ENCODE data around the gene PLN.

GRCh38 chr6:118584911-118585310 lies 36.8 kb downstream of the PLN start:
- TF ChIP-seq REST (IDR thresholded peaks at IDR 0.05; ENCODE audit: insufficient read depth in 1 of 2, low read depth in 2 of 2, low read length in 2 of 2) = no peak
- no peak for TF ChIP-seq TAF1 (IDR thresholded peaks at IDR 0.05; ENCODE audit: borderline replicate concordance, insufficient read depth, low read length)
- no peak for TF ChIP-seq POLR2AphosphoS5 (IDR thresholded peaks at IDR 0.05; ENCODE audit: low read depth, low read length)
- no peak for TF ChIP-seq SIN3A (IDR thresholded peaks at IDR 0.05; ENCODE audit: borderline replicate concordance, insufficient read depth, low read length)
- TF ChIP-seq FOXP2 (optimal IDR thresholded peaks at IDR 0.05; ENCODE audit: borderline replicate concordance, extremely low read depth, extremely low read length, insufficient read depth) = no peak
